PC-3 (cell line): ENCODE results near the gene TADA2A.

Experiments used
- CTCF ChIP-seq: fragments of 300-600 bp; sonication (generic); conservative IDR thresholded peaks from 2 replicates; pipeline ENCODE4 v1.5.1; 2017; ENCODE audit warnings: antibody characterized with exemption, low read depth, mild to moderate bottlenecking, low read length
- EZH2 ChIP-seq: fragments of 300-600 bp; sonication (generic); IDR thresholded peaks from one replicate; pipeline ENCODE4 v1.6.1; 2017; ENCODE audit warnings: antibody characterized with exemption, mild to moderate bottlenecking, low read length; ENCODE audit not compliant: unreplicated experiment
- EZH2phosphoT487 ChIP-seq: fragments of 300-600 bp; sonication (generic); IDR thresholded peaks from 2 replicates; pipeline ENCODE4 v1.6.1; 2018; ENCODE audit warnings: mild to moderate bottlenecking, antibody characterized with exemption, low read length, borderline replicate concordance

- TF ChIP-seq CTCF (no peak), EZH2 (no peak), EZH2phosphoT487 (no peak)
Observed at GRCh38 chr17:37386462-37386861, 20.2 kb upstream of the TADA2A start.
